Lower leg skin (tissue), 4 donors: ENCODE measurements around the gene CWF19L1. TPM values are rescaled to one million over a fixed set of nuclear protein-coding genes. Genes with fewer than 3 reads are reported as not detected.
A peak's percentile ranks its signal among the peaks of the same experiment; 100 is the strongest.
"Not testable (repeated sequence)": the region's sequence is repeated elsewhere in the genome, so short reads cannot be mapped to it uniquely, and the experiment has no call there.

ENCODE experiments used
- DNase-seq, 2 donors: peaks; one replicate each; pipeline ENCODE4 v3.0.0-alpha.2; 2019; ENCODE audit warnings: low spot score in 2 of 2
- H3K4me3 ChIP-seq: fragments of 200-600 bp; sonication (generic); 2 replicates; pipeline ENCODE4 v1.5.1; 2017; ENCODE audit warnings: mild to moderate bottlenecking, low read depth; ENCODE audit not compliant: poor library complexity, severe bottlenecking
- CTCF ChIP-seq, 3 donors: fragments of 450-650 bp; IDR thresholded peaks; one replicate each; pipeline ENCODE4 v1.5.1; 2016; ENCODE audit warnings: antibody characterized with exemption in 3 of 3, mild to moderate bottlenecking in 3 of 3, moderate library complexity in 2 of 3
- POLR2A ChIP-seq, 2 donors: fragments of 450-650 bp; IDR thresholded peaks; one replicate each; pipeline ENCODE4 v1.6.1; 2016 to 2017; ENCODE audit warnings: antibody characterized with exemption in 2 of 2, mild to moderate bottlenecking in 1 of 2, moderate library complexity in 1 of 2
- WGBS, 2 donors: methylation state at CpG; one replicate each; pipeline ENCODE4 v1.1.5; 2018; 5-methylcytosine and 5-hydroxymethylcytosine counted together
- intact Hi-C: fragments of 100-400 bp; cut with DNase I; formaldehyde crosslinking; loops from one replicate; pipeline ENCODE4 v1.15.0; 2023; ENCODE audit warnings: low total_unique reads
- total RNA-seq, 4 donors: library from RNA; depleted of rRNA; stranded (reverse); fragments of >200 nt; gene quantifications; one replicate each; pipeline ENCODE4 v1.1.0, GENCODE V29; 2016

Gene CWF19L1
- total RNA-seq, 4 donors from 2014 or later, result 11.9 to 30.5 (median 18.0) TPM

GRCh38 chr10:100289641-100290040 is 22.2 kb upstream of the CWF19L1 start:
- intact Hi-C loops, result no loop called here
- WGBS, 2 donors, result 69 to 78% methylated on average over 2 of the region's 2 CpGs
- TF ChIP-seq CTCF (IDR thresholded peaks at IDR 0.05), result no peak
- TF ChIP-seq POLR2A (IDR thresholded peaks at IDR 0.05), result no peak
- no peak for DNase-seq
- H3K4me3 ChIP-seq, result no peak overlapping the region

GRCh38 chr10:100288196-100288595 is 20.8 kb upstream of the CWF19L1 start:
- intact Hi-C loops, result no loop called here

GRCh38 chr10:100287756-100288155 is 20.3 kb upstream of the CWF19L1 start:
- intact Hi-C loops, result no loop called here
- no peak overlapping the region for H3K4me3 ChIP-seq
- whole genome bisulfite sequencing, 2 donors, result 88 to 93% methylated on average over 6 of the region's 6 CpGs
- TF ChIP-seq POLR2A (IDR thresholded peaks at IDR 0.05), result no peak
- no peak for TF ChIP-seq CTCF (IDR thresholded peaks at IDR 0.05)
- DNase-seq, result no peak

More at GRCh38 chr10:100288196-100288595, 20.8 kb upstream of the CWF19L1 start:
- no peak for TF ChIP-seq CTCF (IDR thresholded peaks at IDR 0.05)
- no peak for TF ChIP-seq POLR2A (IDR thresholded peaks at IDR 0.05)
- WGBS, 2 donors, result 81 to 86% methylated on average over 5 of the region's 5 CpGs
- H3K4me3 ChIP-seq, result no peak overlapping the region
- DNase-seq, result no peak

- TF ChIP-seq CTCF (IDR thresholded peaks at IDR 0.05), result no peak
- peak in 1 of 2 donors; percentile 52 for TF ChIP-seq POLR2A (IDR thresholded peaks at IDR 0.05)
- 1 to 2% methylated on average over 62 of the region's 63 CpGs for WGBS, 2 donors
- intact Hi-C loops, result no loop called here
- peak within 1 kb of the TSS; percentile 87 for H3K4me3 ChIP-seq
- peak; percentile 85 to 96 for DNase-seq
Measured at GRCh38 chr10:100286051-100287033, 18.9 kb upstream of the CWF19L1 start, which contains the start of gene BLOC1S2. BLOC1S2 (minus strand) TSS chr10:100286680; CDS start chr10:100286659, 21 bp downstream.

- DNase-seq, H3K4me3 ChIP-seq, intact Hi-C loops: not testable (repeated sequence)
- WGBS, 2 donors, result 84 to 88% methylated on average over 12 of the region's 12 CpGs
Measured at GRCh38 chr10:100285326-100285725, 17.9 kb upstream of the CWF19L1 start.

GRCh38 chr10:100282907-100283306 is 15.5 kb upstream of the CWF19L1 start:
- DNase-seq, result no peak
- 91 to 100% methylated on average over 3 of the region's 3 CpGs for WGBS, 2 donors
- TF ChIP-seq POLR2A (IDR thresholded peaks at IDR 0.05) (no peak), CTCF (IDR thresholded peaks at IDR 0.05) (no peak)
- H3K4me3 ChIP-seq, result no peak overlapping the region
- intact Hi-C loops, result no loop called here

DNA sequence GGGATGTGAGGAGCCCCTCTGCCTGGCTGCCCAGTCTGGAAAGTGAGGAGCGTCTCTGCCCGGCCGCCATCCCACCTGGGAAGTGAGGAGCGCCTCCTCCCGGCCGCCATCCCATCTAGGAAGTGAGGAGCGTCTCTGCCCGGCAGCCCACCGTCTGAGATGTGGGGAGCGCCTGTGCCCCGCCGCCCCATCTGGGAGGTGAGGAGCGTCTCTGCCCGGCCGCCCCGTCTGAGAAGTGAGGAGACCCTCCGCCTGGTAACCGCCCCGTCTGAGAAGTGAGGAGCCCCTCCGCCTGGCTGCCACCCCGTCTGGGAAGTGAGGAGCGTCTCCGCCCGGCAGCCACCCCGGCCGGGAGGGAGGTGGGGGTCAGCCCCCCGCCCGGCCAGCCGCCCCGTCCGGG is 9.5 kb upstream of the CWF19L1 start:
- intact Hi-C loops, DNase-seq, H3K4me3 ChIP-seq: not testable (repeated sequence)
- 94% methylated on average over 13 of the region's 31 CpGs; no CpG with 5 or more reads in 1 of the 2 donors for WGBS, 2 donors
